GM19438 (cell line): ENCODE data around the gene CCDC148.

Experiments used
- ATAC-seq: cut with Tn5 transposase; IDR thresholded peaks from one replicate; pipeline ENCODE4 v1.9.1; 2021; ENCODE audit warnings: low read depth; ENCODE audit not compliant: unreplicated experiment

The CCDC148 gene

GRCh38 chr2:158131919-158132566 is 324.5 kb downstream of the CCDC148 start:
- no peak for ATAC-seq

GRCh38 chr2:158131483-158131912 is 325.1 kb downstream of the CCDC148 start:
- ATAC-seq: no peak

GRCh38 chr2:158130832-158131473 is 325.6 kb downstream of the CCDC148 start:
- ATAC-seq: no peak

GRCh38 chr2:158129037-158129436 is 327.5 kb downstream of the CCDC148 start:
- ATAC-seq: no peak

GRCh38 chr2:158128168-158128973 is 328.2 kb downstream of the CCDC148 start:
- ATAC-seq: no peak

GRCh38 chr2:158127380-158127804 is 329.2 kb downstream of the CCDC148 start:
- no peak for ATAC-seq

GRCh38 chr2:158125756-158126498 is 330.6 kb downstream of the CCDC148 start:
- ATAC-seq: no peak

GRCh38 chr2:158124896-158125295 is 331.7 kb downstream of the CCDC148 start:
- ATAC-seq: no peak
